ENCODE measurements around the gene USP6.

USP6 gene

GRCh38 chr17:5080591-5080990, 35.2 kb upstream of the USP6 start:
- ChIA-PET POLR2A (no interaction called here), CTCF (interaction anchor here (2.5 kb wide), 1 partner anchor 9 kb away, joined by 8 read pairs; no protein-coding TSS in a partner anchor)
- DNase-seq (ENCODE audit: extremely low spot score) = no peak
- TF ChIP-seq CTCF (IDR thresholded peaks at IDR 0.05; ENCODE audit: control extremely low read depth, extremely low read depth, low read depth, missing control alignments) = no peak

- ChIA-PET CTCF (interaction anchor here (0.6 kb wide), 1 partner anchor 16 kb away, joined by 3 read pairs; no protein-coding TSS in a partner anchor), POLR2A (no interaction called here)
- TF ChIP-seq CTCF (IDR thresholded peaks at IDR 0.05; ENCODE audit: control extremely low read depth, extremely low read depth, low read depth, missing control alignments) = no peak
- no peak for DNase-seq (ENCODE audit: extremely low spot score)
These were observed 23.4 kb upstream of the USP6 start for GRCh38 chr17:5092218-5093010.

- CTCF ChIA-PET = no interaction called here
- DNase-seq (ENCODE audit: extremely low spot score) = no peak
- POLR2A ChIA-PET = no interaction called here
- no peak for TF ChIP-seq CTCF (IDR thresholded peaks at IDR 0.05; ENCODE audit: control extremely low read depth, extremely low read depth, low read depth, missing control alignments)
These were observed 19.1 kb upstream of the USP6 start for GRCh38 chr17:5096731-5097100.

- TF ChIP-seq CTCF (IDR thresholded peaks at IDR 0.05; ENCODE audit: control extremely low read depth, extremely low read depth, low read depth, missing control alignments) = no peak
- ChIA-PET CTCF (no interaction called here), POLR2A (no interaction called here)
- peak; percentile 25 for DNase-seq (ENCODE audit: extremely low spot score)
These were observed 18.6 kb upstream of the USP6 start for GRCh38 chr17:5097101-5097834.

- POLR2A ChIA-PET = no interaction called here
- DNase-seq (ENCODE audit: extremely low spot score) = no peak
- CTCF ChIA-PET = no interaction called here
- no peak for TF ChIP-seq CTCF (IDR thresholded peaks at IDR 0.05; ENCODE audit: control extremely low read depth, extremely low read depth, low read depth, missing control alignments)
These were observed 16.6 kb upstream of the USP6 start for GRCh38 chr17:5099271-5099670.

- TF ChIP-seq CTCF (IDR thresholded peaks at IDR 0.05; ENCODE audit: control extremely low read depth, extremely low read depth, low read depth, missing control alignments) = no peak
- ChIA-PET POLR2A (no interaction called here), CTCF (no interaction called here)
- DNase-seq (ENCODE audit: extremely low spot score) = no peak
These were observed 15.0 kb upstream of the USP6 start for GRCh38 chr17:5100832-5101231.

Data from GM10248 (cell line).